Osteoblast (primary cell): ENCODE data around the gene RADIL. TPM values are rescaled to one million over a fixed set of nuclear protein-coding genes. Genes with fewer than 3 reads are reported as not detected.

ENCODE experiments used
- DNase-seq: peaks from one replicate; pipeline ENCODE4 v3.0.0; 2011; ENCODE audit warnings: low spot score, mixed read lengths; ENCODE audit not compliant: insufficient read length; ENCODE audit errors: missing footprints
- H2AFZ ChIP-seq: 2 replicates; pipeline ENCODE4 v1.6.0; 2011; ENCODE audit warnings: mild to moderate bottlenecking, low read length
- H3K27ac ChIP-seq: 2 replicates; pipeline ENCODE4 v1.5.1; 2011; ENCODE audit warnings: mild to moderate bottlenecking, low read depth, low read length, moderate library complexity
- H3K27me3 ChIP-seq: 2 replicates; pipeline ENCODE4 v1.6.0; 2012; ENCODE audit warnings: mild to moderate bottlenecking, control low read depth, inconsistent platforms, low read length, moderate library complexity; ENCODE audit not compliant: insufficient read depth
- H3K36me3 ChIP-seq: 2 replicates; pipeline ENCODE4 v1.5.1; 2011; ENCODE audit warnings: mild to moderate bottlenecking, low read length, control low read depth, moderate library complexity; ENCODE audit not compliant: insufficient read depth
- H3K4me1 ChIP-seq: 2 replicates; pipeline ENCODE4 v1.5.1; 2011; ENCODE audit warnings: mild to moderate bottlenecking, low read length, control low read depth, moderate library complexity; ENCODE audit not compliant: insufficient read depth
- H3K4me2 ChIP-seq: 2 replicates; pipeline ENCODE4 v1.6.0; 2011; ENCODE audit warnings: mild to moderate bottlenecking, low read length; ENCODE audit not compliant: insufficient read depth
- H3K4me3 ChIP-seq: fragments of 200-600 bp; sonication (generic); 3 replicates; pipeline ENCODE4 v1.5.1; 2012; ENCODE audit warnings: mild to moderate bottlenecking, low read length, inconsistent platforms; ENCODE audit not compliant: insufficient read depth
- H3K79me2 ChIP-seq: 2 replicates; pipeline ENCODE4 v1.6.0; 2012; ENCODE audit warnings: mild to moderate bottlenecking, low read length, control low read depth, inconsistent platforms; ENCODE audit not compliant: insufficient read depth
- H3K9me3 ChIP-seq: 2 replicates; pipeline ENCODE4 v1.5.1; 2011; ENCODE audit warnings: low read depth, low read length, control low read depth
- H4K20me1 ChIP-seq: 2 replicates; pipeline ENCODE4 v1.6.0; 2012; ENCODE audit warnings: mild to moderate bottlenecking, low read length, control low read depth; ENCODE audit not compliant: insufficient read depth
- total RNA-seq: library from RNA; depleted of rRNA; stranded (reverse); fragments of >200 nt; gene quantifications from 2 replicates; pipeline ENCODE4 v1.2.3, GENCODE V29; 2012
- TF ChIP-seq, protein P1 (sequence below): IDR thresholded peaks from 2 replicates; pipeline ENCODE4 v1.5.1; 2011; ENCODE audit warnings: mild to moderate bottlenecking, low read depth, low read length, moderate library complexity; ENCODE audit errors: extremely low read depth

The RADIL gene
- total RNA-seq, 1 donor = 1.1 TPM

- no peaks in the 10 kb centered on the region for H3K27me3 ChIP-seq
- no peaks in the 10 kb centered on the region for H3K4me1 ChIP-seq
- DNase-seq = no peak
- H3K4me2 ChIP-seq = no peak overlapping the region
- H2AFZ ChIP-seq = no peak overlapping the region
- H3K9me3 ChIP-seq = no peaks in the 10 kb centered on the region
- H3K36me3 ChIP-seq = peaks cover 51% of the 10 kb centered on the region
- no peak overlapping the region for H3K27ac ChIP-seq
- no peak overlapping the region for H3K4me3 ChIP-seq
- TF ChIP-seq, protein P1, sequence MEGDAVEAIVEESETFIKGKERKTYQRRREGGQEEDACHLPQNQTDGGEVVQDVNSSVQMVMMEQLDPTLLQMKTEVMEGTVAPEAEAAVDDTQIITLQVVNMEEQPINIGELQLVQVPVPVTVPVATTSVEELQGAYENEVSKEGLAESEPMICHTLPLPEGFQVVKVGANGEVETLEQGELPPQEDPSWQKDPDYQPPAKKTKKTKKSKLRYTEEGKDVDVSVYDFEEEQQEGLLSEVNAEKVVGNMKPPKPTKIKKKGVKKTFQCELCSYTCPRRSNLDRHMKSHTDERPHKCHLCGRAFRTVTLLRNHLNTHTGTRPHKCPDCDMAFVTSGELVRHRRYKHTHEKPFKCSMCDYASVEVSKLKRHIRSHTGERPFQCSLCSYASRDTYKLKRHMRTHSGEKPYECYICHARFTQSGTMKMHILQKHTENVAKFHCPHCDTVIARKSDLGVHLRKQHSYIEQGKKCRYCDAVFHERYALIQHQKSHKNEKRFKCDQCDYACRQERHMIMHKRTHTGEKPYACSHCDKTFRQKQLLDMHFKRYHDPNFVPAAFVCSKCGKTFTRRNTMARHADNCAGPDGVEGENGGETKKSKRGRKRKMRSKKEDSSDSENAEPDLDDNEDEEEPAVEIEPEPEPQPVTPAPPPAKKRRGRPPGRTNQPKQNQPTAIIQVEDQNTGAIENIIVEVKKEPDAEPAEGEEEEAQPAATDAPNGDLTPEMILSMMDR = no peak
- no peaks in the 10 kb centered on the region for H3K79me2 ChIP-seq
- H4K20me1 ChIP-seq = peaks cover 6% of the 10 kb centered on the region
Observed at GRCh38 chr7:4763091-4763793, 120.3 kb downstream of the RADIL start.

DNA sequence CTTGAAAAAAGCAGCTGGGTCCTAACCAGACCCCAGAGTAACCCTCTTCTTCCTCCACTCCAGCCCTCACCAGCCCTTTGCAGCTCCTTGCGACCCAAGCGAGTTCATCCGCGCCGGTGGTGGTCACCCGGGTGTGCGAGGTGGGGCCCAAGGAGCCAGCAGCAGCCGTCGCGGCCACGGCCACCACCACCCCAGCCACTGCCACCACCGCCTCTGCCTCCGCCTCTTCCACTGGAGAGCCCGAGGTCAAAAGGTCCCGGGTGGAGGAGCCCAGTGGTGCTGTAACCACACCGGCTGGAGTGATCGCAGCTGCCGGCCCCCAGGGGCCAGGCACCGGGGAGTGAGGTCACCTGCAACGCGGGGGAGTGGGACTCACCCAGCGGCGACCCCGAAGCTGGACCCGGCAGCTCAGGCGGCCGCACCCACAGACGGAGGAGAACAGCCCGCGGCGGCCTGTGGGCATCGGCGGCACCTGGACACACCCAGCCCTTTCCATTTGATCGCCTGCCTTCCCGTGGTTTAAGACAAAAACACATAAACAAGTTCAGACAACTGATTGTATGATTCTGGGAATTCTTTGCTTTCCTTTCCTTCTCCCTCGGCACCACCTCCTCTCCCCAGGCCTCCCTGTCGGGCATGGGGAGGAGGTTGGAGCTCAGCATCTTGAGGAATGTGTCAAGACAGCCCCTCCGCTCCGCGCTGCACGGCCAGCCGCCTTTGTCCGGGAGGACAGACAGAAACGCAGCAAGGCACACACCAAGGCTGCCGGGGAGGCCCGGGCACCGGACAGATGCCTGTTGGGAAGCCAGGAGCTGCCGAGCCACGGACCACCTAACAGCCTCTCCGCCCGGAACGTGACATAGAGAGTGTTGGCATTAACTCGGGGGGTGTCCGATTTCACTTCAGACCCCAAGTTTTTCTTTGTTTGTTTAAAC lies 121.1 kb downstream of the RADIL start:
- DNase-seq = peak; percentile 74
- Histone ChIP-seq H3K27ac (no peak overlapping the region), H3K4me1 (no peaks in the 10 kb centered on the region), H3K4me3 (no peak overlapping the region), H3K4me2 (no peak overlapping the region), H4K20me1 (peaks cover 6% of the 10 kb centered on the region), H3K79me2 (no peaks in the 10 kb centered on the region), H3K27me3 (no peaks in the 10 kb centered on the region), H2AFZ (no peak overlapping the region), H3K36me3 (peaks cover 58% of the 10 kb centered on the region), H3K9me3 (no peaks in the 10 kb centered on the region)
- TF ChIP-seq, protein P1 = no peak

- Histone ChIP-seq H3K9me3 (no peaks in the 10 kb centered on the region), H3K4me2 (no peak overlapping the region), H3K4me3 (no peak overlapping the region), H3K27me3 (no peaks in the 10 kb centered on the region), H3K36me3 (peaks cover 65% of the 10 kb centered on the region), H3K79me2 (no peaks in the 10 kb centered on the region), H2AFZ (no peak overlapping the region), H3K27ac (no peak overlapping the region), H4K20me1 (peaks cover 6% of the 10 kb centered on the region), H3K4me1 (no peaks in the 10 kb centered on the region)
- no peak for DNase-seq
- TF ChIP-seq, protein P1 = no peak
Observed at GRCh38 chr7:4760952-4761351, 122.6 kb downstream of the RADIL start.

GRCh38 chr7:4759211-4759610 lies 124.3 kb downstream of the RADIL start:
- TF ChIP-seq, protein P1 = no peak
- H3K27me3 ChIP-seq = no peaks in the 10 kb centered on the region
- H3K36me3 ChIP-seq = peaks cover 66% of the 10 kb centered on the region
- H3K27ac ChIP-seq = no peak overlapping the region
- no peaks in the 10 kb centered on the region for H3K4me1 ChIP-seq
- no peak for DNase-seq
- H3K9me3 ChIP-seq = no peaks in the 10 kb centered on the region
- H2AFZ ChIP-seq = no peak overlapping the region
- H3K79me2 ChIP-seq = peaks cover 2% of the 10 kb centered on the region
- no peak overlapping the region for H3K4me2 ChIP-seq
- H4K20me1 ChIP-seq = peaks cover under 1% of the 10 kb centered on the region
- no peak overlapping the region for H3K4me3 ChIP-seq
